AG08396 (cell line): ENCODE results near the gene EIF2S2.
"Not testable (repeated sequence)": the region's sequence is repeated elsewhere in the genome, so short reads cannot be mapped to it uniquely, and the experiment has no call there.

Experiments
- DNase-seq: peaks from one replicate; pipeline ENCODE4 v3.0.0; 2012; ENCODE audit warnings: low spot score, mixed read lengths

EIF2S2 gene, protein sequence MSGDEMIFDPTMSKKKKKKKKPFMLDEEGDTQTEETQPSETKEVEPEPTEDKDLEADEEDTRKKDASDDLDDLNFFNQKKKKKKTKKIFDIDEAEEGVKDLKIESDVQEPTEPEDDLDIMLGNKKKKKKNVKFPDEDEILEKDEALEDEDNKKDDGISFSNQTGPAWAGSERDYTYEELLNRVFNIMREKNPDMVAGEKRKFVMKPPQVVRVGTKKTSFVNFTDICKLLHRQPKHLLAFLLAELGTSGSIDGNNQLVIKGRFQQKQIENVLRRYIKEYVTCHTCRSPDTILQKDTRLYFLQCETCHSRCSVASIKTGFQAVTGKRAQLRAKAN

DNA sequence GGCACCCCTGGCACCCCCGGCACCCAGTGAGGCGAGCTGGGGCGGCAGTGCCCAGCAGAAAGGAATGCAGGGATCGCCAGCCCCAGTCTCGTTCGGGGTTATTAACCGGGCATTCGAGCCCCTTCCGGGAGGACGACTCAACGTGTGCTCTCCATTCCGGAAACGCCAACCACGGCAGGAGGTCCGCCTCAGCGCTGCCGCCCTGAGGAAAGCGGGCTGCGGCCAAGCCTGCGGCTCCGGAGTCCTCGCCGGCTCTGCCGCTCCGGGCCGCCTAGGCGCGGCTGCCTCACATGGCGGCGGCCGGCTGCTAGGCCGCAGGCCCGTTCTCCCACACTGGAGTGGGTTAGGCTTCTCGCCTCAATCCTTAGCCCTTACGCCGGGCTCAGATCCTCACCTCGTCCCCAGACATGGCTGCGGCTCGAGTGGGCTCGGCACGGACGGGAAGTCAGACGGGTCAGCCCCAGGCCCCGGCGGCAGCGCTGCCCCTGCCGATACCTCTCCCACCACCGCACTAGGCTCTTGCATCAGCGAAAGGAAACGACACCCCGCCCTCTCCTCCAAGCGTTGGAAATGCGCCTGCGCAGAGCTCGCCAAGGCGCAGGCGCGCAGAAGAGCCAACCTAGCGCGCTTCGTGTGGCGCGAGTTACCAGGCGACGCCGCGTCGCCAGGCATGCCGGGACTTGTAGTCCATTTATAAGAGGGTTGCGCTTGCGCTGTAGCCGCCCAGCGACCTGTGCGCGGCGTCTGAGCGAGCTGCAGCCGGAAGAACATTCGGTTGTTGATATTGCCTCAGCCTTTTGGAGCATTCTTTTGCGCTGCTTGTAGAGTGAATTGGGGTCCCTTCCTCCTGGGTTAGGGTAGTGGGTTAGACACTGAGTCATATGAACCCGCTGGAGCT lies at the start of gene EIF2S2:
Gene EIF2S2, minus strand, starts transcription at position 542 of the 898 bp plus-strand sequence. Its CDS starts 133 bp downstream, at position 409.
- DNase-seq: peak; percentile 99

DNA sequence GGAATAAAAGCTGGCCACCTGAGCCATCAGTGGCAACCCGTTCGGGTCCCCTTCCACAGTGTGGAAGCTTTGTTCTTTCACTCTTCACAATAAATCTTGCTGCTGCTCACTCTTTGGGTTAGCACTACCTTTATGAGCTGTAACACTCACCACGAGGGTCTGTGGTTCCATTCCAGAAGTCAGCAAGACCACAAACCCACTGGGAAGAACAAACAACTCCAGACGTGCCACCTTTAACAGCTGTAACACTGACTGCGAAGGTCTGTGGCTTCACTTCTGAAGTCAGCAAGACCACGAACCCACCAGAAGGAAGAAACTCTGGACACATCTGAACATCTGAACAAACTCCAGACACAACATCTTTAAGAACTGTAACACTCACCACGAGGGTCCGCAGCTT lies 45.7 kb upstream of the EIF2S2 start:
- DNase-seq: not testable (repeated sequence)

DNA sequence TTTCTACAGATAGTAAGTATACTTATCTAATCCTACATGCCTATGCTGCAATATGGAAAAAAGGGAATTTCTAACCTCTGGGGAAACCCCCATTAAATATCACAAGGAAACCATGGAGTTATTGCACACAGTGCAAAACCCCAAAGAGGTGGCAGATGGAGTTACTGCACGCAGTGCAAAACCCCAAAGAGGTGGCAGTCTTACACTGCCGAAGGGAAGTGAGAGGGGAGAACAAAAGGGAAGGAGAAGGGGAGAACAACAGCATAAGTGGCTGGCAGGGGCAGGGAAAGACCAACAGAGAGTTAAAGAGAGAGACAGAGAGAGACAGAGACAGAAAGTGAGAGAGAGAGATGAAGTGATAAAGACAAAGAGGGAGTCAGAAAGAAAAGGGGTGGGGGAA lies 43.8 kb upstream of the EIF2S2 start:
- DNase-seq: no peak

DNA sequence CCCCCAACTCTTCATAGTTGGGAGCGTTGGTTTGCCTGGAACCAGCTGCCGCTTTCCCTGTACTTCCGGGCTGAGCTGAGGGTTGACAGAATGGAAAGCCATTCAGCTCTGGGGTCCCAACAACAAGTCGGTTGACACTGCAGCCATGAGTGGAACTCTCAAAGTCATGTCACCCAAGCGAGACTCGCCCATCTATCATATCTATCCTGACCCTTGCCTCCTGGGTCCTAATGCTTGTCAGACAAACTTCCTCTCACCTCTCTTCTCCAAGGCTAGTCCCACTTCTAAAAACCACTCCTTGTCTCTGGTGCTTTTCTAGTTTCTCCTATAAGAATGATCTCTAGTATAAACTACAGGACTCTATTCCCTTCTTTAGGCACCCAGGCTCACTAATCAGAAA lies 41.1 kb upstream of the EIF2S2 start:
- DNase-seq: not testable (repeated sequence)

DNA sequence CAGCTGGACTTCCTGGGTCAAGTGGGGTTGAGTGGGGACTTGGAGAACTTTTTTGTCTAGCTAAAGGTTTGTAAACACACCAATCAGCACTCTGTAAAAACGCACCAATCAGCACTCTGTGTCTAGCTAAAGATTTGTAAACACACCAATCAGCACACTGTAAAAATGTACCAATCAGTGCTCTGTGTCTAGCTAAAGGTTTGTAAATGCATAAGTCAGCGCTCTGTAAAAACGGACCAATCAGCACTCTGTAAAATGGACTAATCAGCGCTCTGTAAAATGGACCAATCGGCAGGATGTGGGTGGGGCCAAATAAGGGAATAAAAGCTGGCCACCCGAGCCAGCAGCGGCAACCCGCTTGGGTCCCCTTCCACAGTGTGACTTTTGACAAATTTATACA lies 40.0 kb upstream of the EIF2S2 start:
- DNase-seq: not testable (repeated sequence)

DNA sequence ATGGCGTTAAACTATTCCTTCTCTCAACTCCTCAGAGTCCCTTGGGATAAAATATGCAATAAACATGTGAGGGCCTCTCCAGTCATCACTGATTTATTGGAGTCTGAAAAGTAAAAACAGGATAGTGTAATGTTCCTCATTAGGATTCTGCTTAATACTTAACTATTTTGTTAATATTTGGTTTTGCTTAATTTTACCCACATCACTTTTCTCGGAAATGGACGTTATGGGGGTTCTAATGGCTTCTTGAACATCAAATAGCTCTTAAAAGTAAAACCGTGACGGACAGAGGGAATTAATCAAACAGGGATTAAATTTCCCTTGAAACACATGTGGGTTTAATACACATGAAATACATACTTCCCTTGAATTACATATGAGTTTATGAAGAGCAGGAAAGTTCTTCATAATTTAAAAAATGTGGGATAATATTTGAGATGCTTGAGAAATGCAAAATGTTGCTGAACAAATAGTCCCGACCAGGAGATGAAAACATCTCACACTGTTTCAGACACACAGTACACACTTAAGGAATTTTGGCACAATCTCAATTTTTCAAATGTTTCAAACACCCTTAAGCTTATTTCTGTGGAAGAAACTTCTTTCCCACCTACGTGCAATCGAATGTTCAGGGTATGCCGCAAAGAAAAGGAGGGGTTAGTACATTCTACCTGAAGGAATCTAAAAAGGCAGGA lies 38.4 kb upstream of the EIF2S2 start:
- no peak for DNase-seq

DNA sequence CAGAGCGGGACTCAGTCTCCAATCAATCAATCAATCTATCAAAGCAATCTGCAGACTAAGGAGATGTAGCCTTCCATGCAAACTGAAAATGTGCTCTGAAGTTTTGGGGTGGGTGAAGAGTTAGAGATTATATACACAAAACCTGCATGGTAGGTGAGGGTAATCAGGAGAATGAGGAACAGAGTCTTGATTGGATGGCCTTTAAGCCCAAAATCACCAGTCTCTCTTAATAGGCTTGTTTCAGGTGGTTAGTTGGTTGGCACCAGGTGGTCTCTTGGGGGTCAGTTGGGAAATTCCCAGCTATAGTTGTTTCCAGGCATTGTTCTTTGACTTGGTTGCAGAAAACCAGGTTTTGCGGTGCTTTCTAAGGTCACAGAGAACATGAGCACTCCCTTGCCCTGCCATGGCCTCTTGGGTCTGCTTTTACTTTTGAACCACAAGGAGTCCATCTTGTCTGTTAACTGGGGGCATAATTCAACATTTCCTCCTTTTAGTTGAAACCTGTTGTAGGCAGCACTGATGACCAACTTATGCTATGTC lies 33.3 kb upstream of the EIF2S2 start:
- no peak for DNase-seq

DNA sequence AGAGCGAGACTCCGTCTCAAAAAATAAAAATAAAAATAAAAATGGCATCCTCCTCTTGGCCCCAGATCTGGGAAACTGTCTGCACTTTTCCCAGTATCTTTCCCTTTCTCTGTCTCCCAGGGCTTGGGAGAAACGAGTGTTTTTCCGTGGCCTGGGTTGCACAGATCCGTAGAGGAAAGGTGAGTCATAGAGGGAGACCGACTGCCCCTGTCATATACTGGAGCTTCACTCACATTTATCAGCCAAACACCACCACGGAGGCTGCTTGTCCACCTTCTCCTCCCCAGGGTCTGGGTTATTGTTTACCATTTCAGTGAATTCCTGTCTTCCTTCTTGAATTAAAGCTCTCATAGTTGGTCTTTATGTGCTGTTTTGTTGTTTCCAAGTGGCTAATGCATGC lies 31.9 kb upstream of the EIF2S2 start:
- no peak for DNase-seq

DNA sequence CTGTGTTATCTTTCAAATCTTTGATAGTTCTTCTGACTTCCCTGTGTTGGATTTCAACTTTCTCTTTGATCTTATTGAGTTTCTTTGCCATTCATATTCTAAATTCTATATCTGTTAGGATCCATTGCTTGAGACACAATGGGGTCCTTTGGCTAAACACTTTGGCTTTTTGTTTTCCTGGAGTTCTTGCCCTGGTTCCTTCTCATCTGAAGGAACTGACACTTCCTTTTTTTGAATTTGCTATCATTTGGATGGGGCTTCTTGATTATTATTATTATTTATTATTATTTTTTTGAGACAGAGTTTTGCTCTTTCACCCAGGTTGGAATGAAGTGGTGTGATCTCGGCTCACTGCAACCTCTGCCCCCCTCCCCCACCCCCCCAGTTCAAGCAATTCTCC lies 30.1 kb upstream of the EIF2S2 start:
- no peak for DNase-seq

DNA sequence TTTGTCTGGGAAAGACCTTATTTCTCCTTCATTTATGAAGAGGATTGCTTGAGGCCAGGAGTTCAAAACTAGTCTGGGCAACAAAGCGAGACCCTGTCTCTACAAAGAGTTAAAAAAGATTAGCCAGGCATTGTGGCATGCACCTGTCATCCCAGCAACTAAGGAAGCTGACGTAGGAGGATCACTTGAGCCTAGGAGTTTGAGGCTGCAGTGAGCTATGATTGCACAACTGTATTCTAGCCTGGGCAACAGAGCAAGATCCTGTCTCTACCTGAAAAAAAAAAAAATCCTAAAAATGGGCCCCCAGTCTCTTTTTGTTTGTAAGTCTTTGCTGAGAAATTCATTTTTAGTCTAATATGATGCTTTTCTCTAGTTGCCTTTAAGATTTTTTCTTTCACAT lies 29.2 kb upstream of the EIF2S2 start:
- no peak for DNase-seq

DNA sequence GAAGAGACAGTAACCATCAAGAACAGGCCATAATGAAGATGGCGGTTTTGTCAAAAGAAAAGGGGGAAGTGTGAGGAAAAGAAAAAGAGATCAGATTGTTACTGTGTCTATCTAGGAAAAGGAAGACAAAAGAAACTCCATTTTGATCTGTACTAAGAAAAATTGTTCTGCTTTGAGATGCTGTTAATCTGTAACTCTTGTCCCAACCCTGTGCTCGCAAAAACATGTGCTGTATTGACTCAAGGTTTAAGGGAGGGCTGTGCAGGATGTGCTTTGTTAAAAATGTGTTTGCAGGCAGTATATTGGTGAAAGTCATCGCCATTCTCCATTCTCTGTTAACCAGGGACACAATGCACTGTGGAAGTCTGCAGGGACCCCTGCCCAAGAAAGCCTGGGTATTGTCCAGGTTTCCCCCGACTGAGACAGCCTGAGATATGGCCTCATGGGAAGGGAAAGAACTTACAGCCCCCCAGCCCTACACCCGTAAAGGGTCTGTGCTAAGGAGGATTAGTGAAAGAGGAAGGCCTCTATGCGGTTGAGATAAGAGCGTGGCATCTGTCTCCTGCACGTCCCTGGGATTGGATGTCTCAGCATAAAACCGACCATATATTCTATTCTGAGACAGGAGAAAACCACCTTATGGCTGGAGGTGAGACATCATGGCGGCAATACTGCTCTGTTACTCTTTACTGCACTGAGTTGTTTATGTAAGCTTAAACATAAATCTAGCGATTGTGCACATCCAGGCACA lies 23.7 kb upstream of the EIF2S2 start:
- DNase-seq: not testable (repeated sequence)

DNA sequence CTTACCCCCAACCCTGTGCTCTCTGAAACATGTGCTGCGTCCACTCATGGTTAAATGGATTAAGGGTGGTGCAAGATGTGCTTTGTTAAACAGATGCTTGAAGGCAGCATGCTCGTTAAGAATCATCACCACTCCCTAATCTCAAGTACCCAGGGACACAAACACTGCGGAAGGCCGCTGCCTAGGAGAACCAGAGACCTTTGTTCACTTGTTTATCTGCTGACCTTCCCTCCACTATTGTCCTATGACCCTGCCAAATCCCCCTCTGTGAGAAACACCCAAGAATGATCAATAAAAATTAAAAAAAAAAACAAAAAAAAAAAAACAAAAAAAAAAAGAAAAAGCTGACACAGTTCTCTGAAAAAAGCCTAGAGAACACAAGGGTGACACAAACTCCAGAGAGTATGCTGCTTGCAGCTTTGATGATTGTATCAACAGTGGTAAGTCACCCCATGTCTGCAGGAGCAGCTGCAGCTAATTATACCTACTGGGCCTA lies 21.4 kb upstream of the EIF2S2 start:
- not testable (repeated sequence) for DNase-seq

DNA sequence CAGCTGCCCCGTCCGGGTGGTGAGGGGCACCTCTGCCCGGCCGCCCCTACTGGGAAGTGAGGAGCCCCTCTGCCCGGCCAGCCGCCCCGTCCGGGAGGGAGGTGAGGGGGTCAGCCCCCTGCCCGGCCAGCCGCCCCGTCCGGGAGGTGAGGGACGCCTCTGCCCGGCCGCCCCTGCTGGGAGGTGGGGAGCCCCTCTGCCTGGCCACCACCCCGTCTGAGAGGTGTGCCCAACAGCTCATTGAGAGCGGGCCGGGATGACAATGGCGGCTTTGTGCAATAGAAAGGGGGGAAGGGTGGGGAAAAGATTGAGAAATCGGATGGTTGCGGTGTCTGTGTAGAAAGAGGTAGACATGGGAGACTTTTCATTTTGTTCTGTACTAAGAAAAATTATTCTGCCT lies 20.9 kb upstream of the EIF2S2 start:
- not testable (repeated sequence) for DNase-seq

DNA sequence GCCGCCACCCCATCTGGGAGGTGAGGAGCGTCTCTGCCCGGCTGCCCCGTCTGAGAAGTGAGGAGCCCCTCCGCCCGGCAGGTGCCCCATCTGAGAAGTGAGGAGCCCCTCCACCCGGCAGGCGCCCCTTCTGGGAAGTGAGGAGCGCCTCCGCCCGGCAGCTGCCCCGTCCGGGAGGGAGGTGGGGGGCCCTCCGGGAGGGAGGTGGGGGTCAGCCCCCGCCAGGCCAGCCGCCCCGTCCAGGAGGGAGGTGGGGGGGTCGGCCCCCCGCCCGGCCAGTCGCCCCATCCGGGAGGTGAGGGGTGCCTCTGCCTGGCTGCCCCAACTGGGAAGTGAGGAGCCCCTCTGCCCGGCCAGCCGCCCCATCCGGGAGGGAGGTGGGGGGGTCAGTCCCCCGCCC lies 20.4 kb upstream of the EIF2S2 start:
- not testable (repeated sequence) for DNase-seq

DNA sequence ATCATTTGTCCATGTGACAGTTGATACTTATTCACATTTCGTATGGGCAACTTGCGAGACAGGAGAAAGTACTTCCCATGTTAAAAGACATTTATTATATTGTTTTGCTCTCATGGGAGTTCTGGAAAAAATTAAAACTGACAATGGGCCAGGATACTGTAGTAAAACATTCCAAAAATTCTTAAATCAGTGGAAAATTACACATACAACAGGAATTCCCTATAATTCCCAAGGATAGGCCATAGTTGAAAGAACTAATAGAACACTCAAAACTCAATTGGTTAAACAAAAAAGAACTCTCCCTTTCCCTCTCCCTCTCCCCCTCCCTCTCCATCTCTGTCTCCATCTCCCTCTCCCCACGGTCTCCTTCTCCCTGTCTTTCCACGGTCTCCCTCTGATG lies 19.4 kb upstream of the EIF2S2 start:
- no peak for DNase-seq

DNA sequence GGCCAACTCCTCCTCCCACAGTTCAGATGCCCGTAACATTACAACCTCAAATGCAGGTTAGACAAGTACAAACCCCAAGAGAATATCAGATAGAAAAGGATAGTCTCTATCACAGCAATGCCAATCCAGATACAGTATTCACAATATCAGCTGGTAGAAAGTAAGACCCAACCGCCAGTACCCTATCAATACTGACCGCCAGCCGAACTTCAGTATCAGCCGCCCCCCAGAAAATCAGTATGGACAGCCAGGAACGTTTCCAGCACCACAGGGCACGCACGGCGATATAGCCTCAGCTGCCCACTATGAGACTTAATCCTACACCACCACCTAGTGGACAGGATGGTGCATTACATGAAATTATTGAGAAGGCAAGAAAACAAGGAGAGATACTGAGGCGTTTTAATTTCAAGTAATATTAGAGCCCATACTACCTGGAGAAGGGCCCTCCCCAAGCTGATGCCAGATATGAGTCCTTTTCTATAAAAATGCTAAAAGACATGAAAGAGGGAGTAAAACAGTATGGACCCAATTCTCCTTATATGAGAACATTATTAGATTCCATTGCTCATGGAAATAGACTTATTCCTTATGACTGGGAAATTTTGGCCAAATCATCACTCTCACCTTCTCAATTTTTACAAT lies 17.6 kb upstream of the EIF2S2 start:
- DNase-seq: peak; percentile 84

DNA sequence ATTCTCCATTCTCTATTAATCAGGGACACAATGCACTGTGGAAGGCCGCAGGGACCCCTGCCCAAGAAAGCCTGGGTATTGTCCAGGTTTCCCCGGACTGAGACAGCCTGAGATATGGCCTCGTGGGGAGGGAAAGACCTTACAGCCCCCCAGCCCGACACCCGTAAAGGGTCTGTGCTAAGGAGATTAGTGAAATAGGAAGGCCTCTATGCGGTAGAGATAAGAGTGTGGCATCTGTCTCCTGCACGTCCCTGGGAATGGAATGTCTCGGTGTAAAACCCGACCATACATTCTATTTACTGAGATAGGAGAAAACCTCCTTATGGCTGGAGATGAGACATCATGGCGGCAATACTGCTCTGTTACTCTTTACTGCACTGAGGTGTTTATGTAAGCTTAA lies 15.7 kb upstream of the EIF2S2 start:
- no peak for DNase-seq

DNA sequence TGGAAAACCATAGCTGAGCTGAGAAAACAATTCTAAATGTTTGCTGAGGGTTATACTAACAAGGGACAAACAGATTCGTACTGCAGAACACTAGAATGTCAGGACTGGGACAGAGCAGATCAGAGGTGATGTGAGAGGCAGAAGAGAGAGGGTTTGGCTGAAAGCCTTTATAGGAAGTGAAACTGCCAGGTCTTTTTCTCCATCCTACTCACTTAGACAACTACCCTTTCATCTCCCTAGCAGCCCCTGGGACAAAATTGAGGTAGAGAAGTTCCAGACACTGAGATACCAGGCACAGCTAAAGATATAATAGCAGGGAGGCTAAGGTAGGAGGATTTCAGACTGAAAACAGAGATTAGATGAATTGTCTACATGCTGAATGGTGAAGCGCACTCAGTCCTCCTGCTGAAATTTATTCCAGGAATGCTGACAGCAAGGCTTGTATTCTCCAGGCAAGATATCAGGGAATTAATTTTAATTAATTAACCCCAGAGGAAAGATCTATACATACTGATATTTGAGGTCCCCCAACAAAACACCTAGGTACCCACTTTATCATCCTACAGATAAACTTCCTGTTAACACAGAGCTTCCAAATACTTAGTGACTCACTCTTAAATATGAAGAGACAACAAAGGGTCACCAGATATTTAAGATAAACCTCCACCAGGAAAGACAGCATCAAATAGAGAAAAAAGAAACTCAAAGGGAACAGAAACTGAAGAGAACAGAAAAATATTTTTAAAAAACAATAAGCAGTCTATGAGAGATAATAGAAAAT lies 12.6 kb upstream of the EIF2S2 start:
- no peak for DNase-seq

DNA sequence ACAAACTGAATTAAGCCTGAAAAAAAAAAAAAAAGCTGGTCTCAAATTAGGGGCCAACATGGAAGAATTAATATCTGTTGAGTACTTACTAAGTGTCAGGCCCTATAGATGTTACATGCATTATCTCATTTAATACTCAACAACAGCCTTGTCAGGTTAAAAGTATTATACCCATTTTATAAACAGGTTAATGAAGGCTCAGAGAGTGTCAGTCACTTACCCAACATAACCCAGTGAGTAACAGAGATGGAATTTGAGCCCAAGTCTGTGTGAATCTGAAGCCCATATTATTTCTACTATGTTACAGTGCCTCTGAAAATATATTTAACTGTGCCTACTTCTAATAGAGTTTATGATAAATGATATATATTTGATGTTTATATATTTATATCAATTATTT lies 11.3 kb upstream of the EIF2S2 start:
- no peak for DNase-seq
